GM21381 (cell line): ENCODE results near the gene KCTD16.

ENCODE experiments used
- ATAC-seq: cut with Tn5 transposase; IDR thresholded peaks from one replicate; pipeline ENCODE4 v1.9.1; 2021; ENCODE audit warnings: mild to moderate bottlenecking, moderate library complexity; ENCODE audit not compliant: unreplicated experiment

The KCTD16 gene

DNA sequence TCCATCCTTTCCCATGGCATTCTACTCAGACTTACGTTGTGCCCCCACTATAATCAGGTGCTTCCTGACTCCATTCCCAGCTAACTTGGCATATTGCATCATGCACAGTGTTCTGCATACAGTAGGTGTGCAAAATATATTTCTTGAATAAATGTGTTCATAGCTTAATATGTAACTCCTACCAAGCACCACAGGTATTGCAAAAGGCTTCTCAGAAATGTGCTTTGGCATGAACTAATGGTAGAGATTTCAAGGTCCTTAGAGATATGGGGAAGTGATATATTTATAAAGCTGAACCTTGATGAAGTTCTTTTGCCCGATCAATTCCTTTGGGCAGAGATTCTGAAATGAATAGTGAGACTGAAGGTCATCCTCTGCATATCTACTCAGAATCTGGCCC is 220.4 kb downstream of the KCTD16 start:
- no peak for ATAC-seq

DNA sequence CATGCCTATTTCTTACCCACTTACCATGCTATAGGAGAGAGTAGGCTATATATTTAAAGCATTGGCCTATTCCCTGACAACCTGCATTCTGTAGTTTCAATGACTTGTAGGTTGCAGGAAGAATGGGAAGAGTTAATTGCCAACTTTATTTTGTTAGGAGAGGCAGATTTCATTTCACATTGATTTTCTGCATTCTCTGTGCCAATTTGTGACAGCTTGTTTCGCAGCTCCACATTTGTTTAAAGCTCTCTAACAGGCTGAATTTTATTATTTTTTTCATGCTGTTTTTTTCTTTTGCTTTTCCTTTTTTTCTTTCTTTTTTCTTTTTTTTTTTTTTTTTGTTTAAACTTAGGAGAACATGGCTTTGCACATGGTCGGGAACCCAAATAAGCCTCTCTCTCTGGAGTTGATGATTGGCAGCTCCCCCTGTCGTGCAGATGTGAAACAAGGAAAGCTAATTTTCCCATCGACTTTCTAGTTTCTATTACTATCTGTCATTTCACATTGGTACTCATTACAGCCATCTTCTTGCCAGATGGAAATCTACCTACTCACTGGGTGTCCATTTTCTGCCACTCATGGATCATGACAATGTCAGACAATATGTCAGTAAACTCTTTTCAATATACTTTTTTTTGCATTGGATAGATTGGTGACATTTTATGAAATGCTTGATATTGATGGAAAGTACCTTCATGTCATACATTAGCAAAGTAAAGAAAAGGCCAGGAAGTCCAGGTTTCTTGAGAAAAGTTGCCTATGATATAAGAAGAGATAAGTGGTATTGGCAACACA is 223.2 kb downstream of the KCTD16 start:
- no peak for ATAC-seq

DNA sequence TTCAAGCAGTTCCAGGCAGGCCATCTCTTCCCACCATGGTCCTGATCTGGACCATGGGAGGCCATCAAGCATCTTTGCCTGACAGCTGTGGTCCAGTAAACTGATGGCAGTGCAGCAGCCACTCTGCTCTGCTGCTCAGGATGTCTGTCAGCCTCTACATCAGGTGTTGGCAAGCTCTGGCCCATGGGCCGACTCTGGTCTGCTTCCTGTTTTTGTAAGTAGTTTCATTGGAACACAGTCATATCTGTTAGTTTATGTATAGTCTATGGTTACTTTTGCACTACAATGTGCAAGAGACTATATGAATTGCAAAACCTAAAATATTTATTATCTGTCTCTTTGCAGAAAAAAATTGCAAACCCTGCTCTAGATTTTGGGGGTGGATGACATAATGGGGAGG is 225.0 kb downstream of the KCTD16 start:
- ATAC-seq = no peak

DNA sequence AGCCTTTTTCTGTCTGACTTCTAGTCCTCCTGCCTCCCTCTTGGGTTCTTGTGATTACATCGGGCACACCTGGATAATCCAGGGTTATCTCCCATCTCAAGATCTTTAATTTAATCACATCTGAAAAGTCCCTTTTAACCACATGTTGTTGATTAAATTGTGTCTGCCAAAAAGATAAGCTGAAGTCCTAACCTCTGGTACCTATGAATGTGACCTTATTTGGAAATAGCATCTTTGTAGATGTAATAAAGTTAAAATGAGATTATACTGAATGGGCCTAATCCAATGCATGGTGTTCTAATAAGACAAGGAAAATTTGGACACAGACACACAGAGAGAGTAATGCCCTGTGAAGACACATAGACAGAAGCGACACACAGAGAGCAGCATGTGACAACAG is 232.4 kb downstream of the KCTD16 start:
- ATAC-seq = no peak

DNA sequence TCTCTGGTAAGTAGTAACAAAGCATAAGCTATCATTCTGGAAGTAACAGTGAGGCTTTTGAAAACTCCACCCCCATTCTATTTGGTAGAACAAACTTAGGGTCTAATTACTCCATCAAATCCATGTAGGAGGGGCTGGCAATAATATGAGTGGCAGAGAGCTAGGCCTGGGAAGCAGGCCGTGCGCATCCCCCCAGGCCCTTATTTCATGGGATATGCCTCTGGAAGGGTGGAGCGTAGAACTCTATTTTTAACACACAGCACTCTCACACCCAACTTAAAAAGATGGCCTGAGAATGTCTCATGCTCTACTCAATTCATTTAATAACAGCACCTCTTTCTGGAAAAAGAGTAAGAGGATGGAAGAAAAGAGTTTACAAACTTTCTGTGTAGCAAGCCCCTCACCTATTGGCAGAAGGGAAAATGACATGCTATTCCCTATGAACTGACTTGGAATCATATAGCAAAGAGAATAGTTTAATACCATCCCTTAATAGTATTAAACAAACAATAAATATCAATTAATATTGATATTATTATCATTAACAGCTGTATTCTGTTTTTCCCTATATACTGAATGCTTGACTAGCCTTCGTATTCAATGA is 233.2 kb downstream of the KCTD16 start:
- no peak for ATAC-seq

DNA sequence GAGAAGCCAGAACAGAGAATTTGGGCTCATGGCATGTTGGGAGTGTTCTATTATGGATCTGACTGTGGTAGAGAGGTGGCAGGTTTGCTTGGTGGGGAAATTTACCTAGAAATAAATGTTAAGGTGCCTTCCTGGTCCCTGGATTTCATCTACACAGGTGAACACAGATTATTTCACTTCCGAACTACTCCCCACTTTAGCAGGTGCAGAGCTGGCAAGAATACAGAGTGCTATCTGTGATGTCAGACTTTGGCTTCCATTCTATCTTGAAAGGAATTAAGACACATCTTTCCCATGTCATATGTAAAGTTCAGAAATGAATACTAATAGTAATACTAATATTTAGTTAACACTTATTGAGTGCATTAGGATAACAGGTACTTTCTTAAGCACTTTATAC is 234.0 kb downstream of the KCTD16 start:
- no peak for ATAC-seq

DNA sequence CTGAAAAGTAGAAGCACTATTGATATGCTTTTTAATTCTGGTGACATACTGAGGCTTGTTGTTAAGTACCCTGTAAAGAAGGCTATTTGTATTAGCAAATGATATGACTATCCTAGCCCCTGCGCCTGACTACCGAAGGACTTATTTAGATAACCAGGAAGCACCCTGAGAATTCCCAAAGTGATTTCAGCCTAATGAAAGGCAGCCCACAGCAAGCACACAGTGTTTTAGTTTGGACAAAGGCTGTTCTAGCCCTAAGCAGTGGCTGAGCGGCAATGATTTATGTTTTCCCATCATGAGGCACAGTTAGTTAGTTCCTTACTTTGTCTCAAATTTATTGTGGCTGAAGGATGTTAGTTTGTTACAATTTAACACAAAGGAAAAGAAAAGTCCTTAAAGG is 235.3 kb downstream of the KCTD16 start:
- ATAC-seq = no peak

DNA sequence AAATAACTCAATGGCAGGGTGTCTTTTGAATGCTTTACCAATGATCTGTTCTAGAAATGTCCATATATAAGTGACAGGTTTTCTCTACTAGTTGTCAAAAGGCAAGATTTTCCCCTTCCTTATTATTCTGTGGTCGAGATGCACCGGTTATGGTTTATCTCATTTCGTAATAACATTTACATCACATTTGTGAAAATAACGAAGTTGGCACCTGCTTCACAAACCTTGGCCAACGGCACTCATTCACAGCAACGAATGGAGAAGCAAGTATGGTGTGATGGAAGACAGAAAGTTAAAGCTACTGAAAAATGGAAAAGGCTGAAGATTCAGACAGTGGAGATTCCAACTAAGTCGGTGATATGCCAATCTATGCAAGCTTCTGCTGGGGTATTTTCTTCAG is 235.8 kb downstream of the KCTD16 start:
- ATAC-seq = no peak

DNA sequence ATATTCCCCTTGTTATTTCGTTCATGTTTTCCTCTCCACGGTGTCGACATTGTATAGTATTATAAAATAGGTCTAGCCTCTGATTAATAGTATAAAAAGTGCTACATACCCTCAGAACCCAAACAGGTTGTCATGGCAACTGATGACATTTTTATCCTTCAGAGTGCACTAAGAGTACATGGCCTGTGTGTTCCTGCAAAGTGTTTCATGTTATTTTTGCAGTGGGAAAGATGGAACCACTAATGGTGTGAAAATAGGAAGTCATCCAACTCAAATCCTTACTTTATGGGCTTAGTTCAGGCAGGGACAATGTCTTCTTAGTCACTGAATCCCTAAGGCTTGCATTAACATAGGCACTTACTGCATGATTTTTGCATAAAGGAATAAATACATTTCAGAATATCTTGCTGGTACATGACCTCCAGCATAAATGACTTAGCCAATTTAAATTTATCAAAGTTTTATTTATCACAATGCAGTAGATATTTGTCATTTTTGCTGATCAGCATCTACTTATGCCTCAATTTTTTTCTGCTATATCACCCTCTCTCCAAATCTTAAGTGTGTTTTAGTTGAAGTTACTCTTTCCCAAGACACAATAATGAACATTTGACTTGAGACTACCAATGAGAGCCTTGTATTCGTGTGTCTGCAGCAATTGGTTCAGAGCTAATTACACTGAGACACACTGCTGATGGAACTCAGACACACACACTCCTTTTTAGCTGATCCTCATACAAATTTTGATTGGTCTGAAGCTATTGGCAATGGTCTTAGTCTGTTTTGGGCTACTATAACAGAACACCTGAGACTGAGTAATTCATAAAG is 243.7 kb downstream of the KCTD16 start:
- ATAC-seq = no peak

DNA sequence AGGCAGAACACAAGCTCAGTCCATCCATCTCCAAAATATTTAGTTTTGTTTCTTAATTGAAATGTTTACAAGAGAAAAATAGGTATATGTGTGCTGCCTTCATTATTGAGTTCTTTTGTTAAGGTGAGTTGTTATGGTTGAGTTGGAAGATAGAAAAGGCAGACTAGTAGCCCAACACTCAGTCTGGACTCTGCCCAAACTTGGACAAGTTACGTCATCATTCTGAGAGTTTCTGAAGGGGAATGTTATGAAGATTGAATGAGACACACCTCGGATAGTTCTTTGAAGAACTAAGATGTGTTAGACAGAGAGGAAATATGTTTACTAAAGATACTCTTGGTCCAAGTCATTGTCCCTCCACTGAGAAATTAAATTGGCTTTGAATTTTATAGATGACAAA is 245.5 kb downstream of the KCTD16 start:
- no peak for ATAC-seq

DNA sequence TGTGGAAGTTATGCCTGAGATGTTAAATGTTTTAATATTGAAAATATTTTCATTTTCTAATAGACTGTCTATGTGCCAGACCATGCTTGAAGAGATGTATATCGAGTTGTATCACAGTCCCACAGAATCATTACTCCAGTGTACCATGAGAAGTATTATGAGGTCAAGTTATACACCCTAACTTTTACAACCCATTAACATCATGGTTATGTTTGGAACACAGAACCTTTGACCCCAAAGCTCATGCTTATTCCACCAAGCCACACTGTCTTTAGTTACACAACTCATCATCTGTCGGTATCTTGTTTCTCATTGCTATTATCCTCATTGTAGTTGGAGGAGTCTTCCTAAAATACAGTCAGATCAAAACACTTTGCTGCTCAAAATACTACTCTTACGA is 248.0 kb downstream of the KCTD16 start:
- no peak for ATAC-seq

DNA sequence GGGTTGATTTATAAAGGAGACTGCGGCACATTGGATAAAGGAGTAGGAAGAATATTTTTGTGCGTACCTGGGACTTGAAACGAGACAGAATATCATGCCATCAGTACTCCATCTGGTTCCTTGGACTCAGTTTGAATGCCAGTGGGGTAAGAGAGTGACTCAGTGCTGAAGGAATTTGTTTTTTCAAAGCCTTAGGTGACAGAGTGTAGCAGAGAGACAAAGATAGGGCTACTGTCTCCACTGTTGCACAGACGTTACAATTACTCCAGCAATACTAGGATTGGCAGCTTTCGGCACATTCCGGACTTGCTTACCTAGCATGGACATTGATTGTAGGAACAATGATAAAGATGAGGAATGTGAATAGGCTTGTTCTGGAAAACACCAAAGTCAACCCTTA is 250.7 kb downstream of the KCTD16 start:
- ATAC-seq = no peak

DNA sequence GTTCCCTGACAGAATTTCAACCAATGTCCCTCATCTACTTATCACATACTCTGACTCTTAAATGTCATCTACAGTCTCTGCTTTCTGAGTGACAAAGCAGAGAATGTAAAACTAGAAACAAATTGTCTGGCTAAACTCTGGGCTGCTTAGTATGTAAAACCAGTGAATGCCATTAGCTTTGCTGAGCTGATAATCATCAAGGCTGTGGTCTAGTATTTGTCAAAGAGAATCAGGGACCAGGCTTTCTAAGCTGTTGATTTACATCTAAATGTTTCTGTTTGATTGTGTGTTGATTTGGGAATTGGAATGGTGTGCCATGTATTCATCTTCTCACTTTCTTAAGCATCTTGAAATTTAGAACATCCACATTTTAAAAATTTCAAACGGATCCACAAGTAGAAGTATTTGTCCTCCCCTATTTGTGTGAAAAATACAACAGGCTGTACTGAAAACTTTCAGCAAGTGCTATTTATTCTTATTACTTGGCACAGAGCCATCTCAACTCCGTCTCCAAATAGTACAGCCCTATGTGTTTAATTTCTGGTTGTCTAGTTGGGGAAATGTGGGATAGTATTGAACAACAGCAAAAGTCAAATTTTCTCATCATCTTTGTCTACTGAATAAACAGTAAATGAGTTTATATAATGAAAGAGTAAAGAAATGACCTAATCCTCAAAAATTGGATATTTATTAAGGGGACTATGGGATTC is 251.5 kb downstream of the KCTD16 start:
- no peak for ATAC-seq

DNA sequence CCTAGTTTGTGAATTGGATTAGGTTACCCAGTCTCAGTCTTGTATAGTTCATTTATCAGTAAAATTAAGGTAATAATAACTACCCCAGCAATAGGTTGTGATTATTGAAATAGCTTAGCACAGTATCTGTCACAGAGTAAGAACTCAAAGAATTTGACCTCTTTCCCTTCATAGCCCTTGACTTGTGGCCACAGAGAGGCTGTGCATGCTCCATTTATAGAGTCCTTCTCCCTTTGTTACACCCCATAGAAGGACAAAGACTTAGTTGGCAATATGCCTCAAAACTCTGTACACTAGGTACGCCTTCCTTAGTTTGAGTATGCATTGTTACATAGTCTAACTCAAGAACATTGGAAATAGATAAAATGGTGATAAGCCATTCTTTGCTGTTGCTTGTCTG is 257.2 kb downstream of the KCTD16 start:
- no peak for ATAC-seq

DNA sequence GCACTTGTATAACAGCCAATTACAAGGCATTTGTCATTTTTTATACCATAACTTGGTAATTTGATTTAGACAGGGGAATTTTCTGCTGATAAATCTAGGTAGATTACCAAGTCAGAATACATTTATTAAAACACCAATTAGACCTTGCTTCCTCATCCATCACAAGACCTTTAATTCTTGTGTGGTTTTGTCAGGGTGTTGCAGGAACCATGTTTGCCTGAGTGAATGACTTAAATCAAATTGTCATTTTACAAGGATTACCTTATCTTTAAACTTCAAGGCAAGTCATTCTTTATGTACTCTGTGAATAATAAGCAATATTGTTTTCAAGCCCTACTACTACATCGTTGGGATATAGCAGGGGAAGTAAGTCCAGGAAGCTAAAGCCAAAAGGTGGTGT is 257.7 kb downstream of the KCTD16 start:
- no peak for ATAC-seq

DNA sequence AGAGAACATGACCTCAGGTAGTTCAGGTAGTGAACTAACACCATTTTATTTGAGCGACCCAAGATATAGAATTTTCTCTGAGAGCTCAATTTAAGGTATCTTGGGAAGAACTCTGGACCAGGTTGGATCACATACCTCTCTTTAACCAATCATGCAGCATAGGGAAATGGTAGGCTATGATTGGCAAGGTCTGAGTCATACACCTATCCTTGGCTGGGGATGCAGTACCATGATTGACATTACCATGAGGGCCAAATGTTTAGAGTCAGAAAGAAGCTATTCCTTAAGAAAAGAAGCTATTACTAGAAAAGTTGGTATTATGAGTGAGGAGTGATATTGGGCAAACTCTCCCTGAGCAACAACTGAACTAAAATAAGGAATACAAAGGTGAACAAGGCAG is 258.7 kb downstream of the KCTD16 start:
- ATAC-seq = no peak

DNA sequence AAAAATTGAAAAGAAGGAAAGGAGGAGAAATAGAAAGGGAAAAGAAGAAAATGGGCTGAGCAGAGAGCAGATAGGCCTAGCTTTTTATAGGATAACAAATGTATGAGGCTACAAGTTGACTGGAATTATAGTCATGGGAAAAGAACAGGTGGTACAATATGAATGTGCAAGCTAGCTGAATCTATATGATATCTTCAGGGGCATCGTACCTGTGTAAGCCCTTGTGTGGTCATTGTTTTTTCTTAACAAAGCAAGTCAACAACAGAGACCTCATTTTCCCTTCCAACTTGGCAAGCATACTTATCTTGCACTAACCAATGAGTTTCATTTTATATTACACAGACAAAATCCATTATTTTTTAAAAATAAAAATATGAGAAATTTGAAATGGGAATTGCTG is 259.2 kb downstream of the KCTD16 start:
- no peak for ATAC-seq

DNA sequence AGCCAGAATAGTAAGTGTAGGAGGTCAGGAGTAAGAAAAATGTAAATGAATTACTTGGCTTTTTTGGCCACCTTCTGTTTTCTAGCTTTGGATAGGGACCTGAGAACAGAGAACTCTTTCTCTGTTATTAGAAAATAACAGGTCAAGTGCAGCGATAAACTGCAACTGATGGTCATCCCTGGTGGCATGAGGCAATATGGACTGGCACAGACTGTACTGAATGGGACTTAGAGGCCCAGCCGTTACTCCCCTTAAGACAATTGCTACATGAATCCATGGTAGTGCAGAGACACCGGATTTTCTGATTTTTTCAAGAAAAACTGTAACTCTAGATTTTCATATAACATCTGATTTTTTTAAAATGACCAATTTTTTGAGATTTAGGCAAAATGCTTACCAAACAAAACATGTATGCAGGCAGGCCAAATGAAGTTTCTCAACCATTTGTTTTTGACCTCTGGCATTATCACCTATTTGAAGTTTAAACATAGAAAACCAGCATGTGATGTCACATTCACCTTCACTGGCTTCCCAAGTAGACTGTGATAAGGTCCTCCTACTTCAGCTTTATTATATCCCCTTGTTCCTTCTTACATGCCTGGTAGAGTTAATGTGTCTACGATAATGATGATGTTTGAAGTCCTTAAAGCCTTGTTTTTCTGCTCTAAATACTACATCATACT is 262.6 kb downstream of the KCTD16 start:
- no peak for ATAC-seq

DNA sequence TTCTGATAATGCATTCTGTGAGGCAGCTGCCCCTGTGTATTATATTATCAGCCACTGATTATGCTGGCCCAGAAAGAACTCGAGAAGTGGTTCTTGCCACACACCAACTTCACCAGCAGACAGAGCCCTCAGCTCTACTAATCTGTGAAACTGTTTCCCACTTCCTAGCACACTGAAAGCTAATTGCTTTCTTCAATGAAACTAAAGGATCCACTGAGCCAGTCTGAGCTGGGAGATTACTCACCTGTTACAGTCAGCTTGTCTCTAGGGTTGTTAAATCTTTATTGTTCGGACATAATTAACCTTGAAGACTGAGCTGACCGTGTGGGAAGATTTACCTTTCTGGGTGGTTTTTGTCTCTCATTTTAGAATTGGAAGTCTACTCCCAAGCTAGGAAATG is 263.2 kb downstream of the KCTD16 start:
- ATAC-seq = no peak

DNA sequence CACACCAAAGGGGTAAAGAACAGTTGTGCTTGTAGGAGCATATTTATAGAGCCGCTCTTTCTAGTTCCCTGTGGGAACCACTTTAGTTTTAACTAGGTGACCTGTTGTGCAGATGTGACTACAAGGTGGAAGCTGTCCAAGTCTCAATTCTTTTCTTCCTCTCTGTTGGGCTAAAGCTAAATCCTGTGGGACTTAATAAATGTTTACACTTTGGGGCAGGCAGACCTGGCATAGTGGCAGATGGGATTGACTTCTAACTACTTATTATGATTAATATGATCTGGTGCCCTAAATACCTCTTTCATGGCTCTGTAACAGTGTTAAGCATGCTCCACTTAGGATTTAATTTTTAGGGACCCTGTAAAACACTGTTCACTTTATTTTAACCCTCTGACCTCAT is 265.3 kb downstream of the KCTD16 start:
- ATAC-seq = no peak

DNA sequence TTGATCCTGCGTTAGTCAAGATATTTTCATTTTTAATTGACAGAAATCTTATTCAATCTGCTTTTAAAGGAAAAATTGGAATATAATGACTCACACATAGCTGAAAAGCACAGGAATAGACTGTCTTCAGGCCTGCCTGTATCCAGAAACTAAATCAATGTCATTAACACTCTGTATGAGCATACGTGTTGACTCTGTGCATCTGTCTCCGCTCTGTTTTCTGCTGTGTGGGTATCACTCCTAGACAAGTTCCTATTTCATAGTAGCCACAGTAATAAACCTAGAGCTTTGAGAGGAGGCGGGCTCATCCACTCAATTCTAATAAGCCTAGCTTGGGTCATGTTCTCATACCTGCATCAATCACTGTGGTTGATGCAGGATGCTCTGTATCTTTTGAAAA is 267.6 kb downstream of the KCTD16 start:
- ATAC-seq = no peak
